Transverse colon (tissue), 3 donors: Measurements from ENCODE around the gene KLHL25.

ENCODE experiments used
- EP300 ChIP-seq: sonication (generic); formaldehyde crosslinking; IDR thresholded peaks from one replicate; pipeline ENCODE4 v1.6.1; 2017; ENCODE audit warnings: antibody characterized with exemption, low read depth
- POLR2A ChIP-seq: fragments of 450-650 bp; IDR thresholded peaks from one replicate; pipeline ENCODE4 v1.6.1; 2016; ENCODE audit warnings: antibody characterized with exemption, mild to moderate bottlenecking, moderate library complexity
- TF ChIP-seq, protein P1 (sequence below), 5 experiments: fragments of 200-600 bp in 3 of 5; fragments of 450-650 bp in 2 of 5; sonication (generic) in 3 of 5; IDR thresholded peaks; 1 replicate in 2 of 5; 2 replicates in 3 of 5; pipeline ENCODE4 v1.5.1; 2016 to 2017; ENCODE audit warnings: antibody characterized with exemption in 5 of 5, inconsistent platforms in 3 of 5, mild to moderate bottlenecking in 2 of 5, moderate library complexity in 1 of 5

DNA sequence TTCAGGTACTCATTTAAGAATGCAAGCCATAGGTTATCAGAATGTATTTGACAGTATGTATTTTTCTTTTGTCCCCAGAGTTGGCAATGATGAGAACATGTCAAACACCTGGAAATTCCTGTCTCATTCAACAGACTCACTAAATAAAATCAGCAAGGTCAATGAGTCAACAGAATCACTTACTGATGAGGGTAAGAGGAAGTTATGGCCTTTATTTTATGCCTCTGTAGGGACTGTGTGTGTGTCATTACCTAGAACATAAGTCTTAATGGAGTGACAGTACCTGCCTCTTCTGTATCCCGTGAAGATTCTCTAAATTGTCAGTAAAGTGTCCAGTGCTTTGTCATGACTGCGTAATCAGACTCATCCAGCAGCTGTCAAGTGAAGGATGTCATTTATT lies 77.5 kb downstream of the KLHL25 start:
- TF ChIP-seq POLR2A (no peak), EP300 (no peak)
- TF ChIP-seq, protein P1, sequence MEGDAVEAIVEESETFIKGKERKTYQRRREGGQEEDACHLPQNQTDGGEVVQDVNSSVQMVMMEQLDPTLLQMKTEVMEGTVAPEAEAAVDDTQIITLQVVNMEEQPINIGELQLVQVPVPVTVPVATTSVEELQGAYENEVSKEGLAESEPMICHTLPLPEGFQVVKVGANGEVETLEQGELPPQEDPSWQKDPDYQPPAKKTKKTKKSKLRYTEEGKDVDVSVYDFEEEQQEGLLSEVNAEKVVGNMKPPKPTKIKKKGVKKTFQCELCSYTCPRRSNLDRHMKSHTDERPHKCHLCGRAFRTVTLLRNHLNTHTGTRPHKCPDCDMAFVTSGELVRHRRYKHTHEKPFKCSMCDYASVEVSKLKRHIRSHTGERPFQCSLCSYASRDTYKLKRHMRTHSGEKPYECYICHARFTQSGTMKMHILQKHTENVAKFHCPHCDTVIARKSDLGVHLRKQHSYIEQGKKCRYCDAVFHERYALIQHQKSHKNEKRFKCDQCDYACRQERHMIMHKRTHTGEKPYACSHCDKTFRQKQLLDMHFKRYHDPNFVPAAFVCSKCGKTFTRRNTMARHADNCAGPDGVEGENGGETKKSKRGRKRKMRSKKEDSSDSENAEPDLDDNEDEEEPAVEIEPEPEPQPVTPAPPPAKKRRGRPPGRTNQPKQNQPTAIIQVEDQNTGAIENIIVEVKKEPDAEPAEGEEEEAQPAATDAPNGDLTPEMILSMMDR (IDR thresholded peaks at IDR 0.05): no peak
